Keratinocyte (primary cell): ENCODE measurements around the gene RBM17.

ENCODE experiments used
- CTCF ChIP-seq, 3 experiments: IDR thresholded peaks in 1 of 3; conservative IDR thresholded peaks in 1 of 3; optimal IDR thresholded peaks in 1 of 3; 2 replicates in 2 of 3; 3 replicates in 1 of 3; pipeline versions ENCODE3 to v1.5.1; 2011; ENCODE audit warnings: low read length in 3 of 3, mild to moderate bottlenecking in 3 of 3, moderate library complexity in 2 of 3, control low read depth in 1 of 3, inconsistent platforms in 1 of 3; ENCODE audit not compliant: insufficient read depth in 2 of 3; ENCODE audit errors: extremely low read depth in 1 of 3
- EZH2 ChIP-seq: IDR thresholded peaks from one replicate; pipeline ENCODE4 v1.6.1; 2012; ENCODE audit warnings: inconsistent platforms, mild to moderate bottlenecking, low read length, moderate library complexity

GRCh38 chr10:6146921-6147320 lies 58.1 kb downstream of the RBM17 start:
- TF ChIP-seq CTCF (optimal IDR thresholded peaks at IDR 0.05 in 1 of 3, IDR thresholded peaks at IDR 0.05 in 1 of 3, conservative IDR thresholded peaks at IDR 0.05 in 1 of 3; ENCODE audit: extremely low read depth in 1 of 3, insufficient read depth in 2 of 3, low read length in 3 of 3): no peak
- TF ChIP-seq EZH2: no peak
